RWPE1 (cell line): Measurements from ENCODE around the gene MEIS2.

Source experiments
- CTCF ChIA-PET: fragments of 350-600 bp; sonication (Branson Sonifier 250); formaldehyde crosslinking; extraction: SDS; loops from one replicate; lab custom pipeline; 2021; lab: Yijun Ruan, JAX
- POLR2A ChIA-PET: fragments of 400-600 bp; formaldehyde crosslinking; extraction: SDS; loops from one replicate; lab custom pipeline; 2020; ENCODE audit warnings: antibody characterized with exemption; ENCODE audit not compliant: low non-redundant PET; lab: Yijun Ruan, JAX
- DNase-seq: peaks from one replicate; pipeline ENCODE4 v3.0.0; 2012; ENCODE audit warnings: low spot score
- H3K27ac ChIP-seq: fragments of 450-650 bp; 2 replicates; pipeline ENCODE4 v1.5.1; 2017
- TF ChIP-seq, protein P1 (sequence below): fragments of 450-650 bp; conservative IDR thresholded peaks from 2 replicates; pipeline ENCODE4 v1.5.1; 2017; ENCODE audit warnings: low read depth, mild to moderate bottlenecking

MEIS2 gene

DNA sequence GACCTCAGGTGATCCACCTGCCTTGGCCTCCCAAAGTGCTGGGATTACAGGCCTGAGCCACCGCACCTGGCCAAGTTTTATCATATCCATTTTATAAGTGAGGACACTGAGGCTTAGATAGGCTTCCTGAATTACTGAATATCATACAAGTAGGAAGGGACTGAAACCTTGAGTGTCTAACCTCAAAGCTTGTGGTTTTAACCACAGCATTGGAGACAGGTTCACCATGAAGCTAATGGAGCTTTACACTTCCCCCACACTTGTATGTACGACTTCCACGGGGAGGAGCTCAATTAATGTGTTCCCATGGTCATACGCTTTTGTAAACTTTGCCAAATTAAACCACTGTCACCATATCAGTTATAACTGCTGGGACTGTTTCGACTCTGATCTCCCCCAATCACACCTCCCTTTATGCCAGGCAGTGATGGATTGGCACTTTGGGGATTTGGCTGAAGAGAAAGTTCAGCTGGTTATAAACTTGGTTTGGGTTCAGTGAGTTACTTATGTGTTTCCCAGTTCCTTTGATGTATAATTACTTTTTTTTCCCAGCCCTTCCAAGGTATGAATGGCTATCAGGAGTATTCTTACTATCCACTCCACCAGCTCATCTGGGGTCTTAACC is 38.4 kb upstream of the MEIS2 start:
- POLR2A ChIA-PET = interaction anchor here (0.7 kb wide), 1 partner anchor 702 kb away, joined by 3 read pairs; no protein-coding TSS in a partner anchor

DNA sequence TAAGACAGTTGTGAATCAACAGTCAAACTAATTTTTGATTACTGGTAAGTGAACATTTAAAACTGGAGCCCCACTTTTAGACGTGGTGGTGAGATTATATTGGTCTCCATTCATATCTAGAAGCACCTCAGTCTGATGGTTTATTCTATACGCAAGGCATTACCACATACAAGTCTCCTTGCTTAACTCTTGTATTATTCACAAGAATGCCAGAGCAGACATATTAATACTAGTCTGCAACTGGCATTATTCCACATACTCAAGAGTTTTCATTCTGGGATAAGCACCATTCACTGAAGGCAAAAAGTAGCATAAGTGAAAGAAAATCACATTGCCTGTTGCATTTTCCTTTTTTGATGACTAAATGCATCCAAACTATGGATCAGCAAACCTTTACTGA is 36.9 kb upstream of the MEIS2 start:
- ChIA-PET POLR2A (no interaction called here), CTCF (no interaction called here)
- TF ChIP-seq, protein P1, sequence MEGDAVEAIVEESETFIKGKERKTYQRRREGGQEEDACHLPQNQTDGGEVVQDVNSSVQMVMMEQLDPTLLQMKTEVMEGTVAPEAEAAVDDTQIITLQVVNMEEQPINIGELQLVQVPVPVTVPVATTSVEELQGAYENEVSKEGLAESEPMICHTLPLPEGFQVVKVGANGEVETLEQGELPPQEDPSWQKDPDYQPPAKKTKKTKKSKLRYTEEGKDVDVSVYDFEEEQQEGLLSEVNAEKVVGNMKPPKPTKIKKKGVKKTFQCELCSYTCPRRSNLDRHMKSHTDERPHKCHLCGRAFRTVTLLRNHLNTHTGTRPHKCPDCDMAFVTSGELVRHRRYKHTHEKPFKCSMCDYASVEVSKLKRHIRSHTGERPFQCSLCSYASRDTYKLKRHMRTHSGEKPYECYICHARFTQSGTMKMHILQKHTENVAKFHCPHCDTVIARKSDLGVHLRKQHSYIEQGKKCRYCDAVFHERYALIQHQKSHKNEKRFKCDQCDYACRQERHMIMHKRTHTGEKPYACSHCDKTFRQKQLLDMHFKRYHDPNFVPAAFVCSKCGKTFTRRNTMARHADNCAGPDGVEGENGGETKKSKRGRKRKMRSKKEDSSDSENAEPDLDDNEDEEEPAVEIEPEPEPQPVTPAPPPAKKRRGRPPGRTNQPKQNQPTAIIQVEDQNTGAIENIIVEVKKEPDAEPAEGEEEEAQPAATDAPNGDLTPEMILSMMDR = no peak
- H3K27ac ChIP-seq = no peak overlapping the region
- no peak for DNase-seq

More for the DNA sequence above, 38.4 kb upstream of the MEIS2 start:
- CTCF ChIA-PET = interaction anchor here (0.7 kb wide), 1 partner anchor 1200 kb away, joined by 3 read pairs; no protein-coding TSS in a partner anchor
- DNase-seq = no peak
- H3K27ac ChIP-seq = no peak overlapping the region
- TF ChIP-seq, protein P1 = no peak

DNA sequence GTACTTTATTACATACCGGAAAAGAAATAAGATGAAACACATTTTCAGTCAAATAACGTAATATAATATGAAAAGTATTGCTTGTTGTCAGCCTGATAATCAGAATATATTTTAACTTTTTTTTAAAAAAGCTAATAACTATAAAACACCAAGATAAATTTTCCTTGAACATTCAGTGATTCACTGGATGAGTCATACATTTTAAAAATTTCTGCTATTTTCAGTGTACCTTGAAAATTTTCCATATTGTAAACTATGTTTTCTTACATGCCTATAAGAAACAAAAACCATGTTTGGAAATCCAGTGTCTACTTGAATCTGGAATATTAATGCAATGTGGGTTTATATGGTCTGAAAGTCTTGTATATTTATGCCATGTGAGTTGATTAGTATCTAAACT is 36.3 kb upstream of the MEIS2 start:
- no peak for DNase-seq
- H3K27ac ChIP-seq = no peak overlapping the region
- POLR2A ChIA-PET = no interaction called here
- TF ChIP-seq, protein P1 = 0 out of 2 replicates have a peak, but pooled peaks have one; percentile 6
- CTCF ChIA-PET = interaction anchor here (0.6 to 1.3 kb wide), 2 partner anchors 253 to 635 kb away, joined by 3 read pairs; no protein-coding TSS in a partner anchor

DNA sequence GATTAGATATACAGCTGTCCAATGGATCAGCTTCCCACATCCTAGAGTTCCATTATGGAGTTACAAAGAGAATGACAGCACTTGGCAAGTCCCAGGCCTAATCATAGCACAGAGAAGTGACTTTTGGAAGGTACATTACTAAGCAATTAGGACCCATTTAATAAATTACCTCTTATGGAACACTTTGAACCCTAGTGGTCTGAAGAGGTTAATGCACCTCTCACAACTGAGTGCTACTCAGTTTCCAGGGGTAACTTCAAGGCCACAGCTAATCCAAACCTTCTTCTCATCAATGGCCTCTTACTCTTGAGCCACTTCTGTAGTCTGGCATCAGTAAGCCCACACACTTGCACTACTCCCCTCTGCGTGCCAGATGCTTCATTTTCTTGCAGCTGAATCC is 34.9 kb upstream of the MEIS2 start:
- TF ChIP-seq, protein P1 = no peak
- POLR2A ChIA-PET = interaction anchor here (0.6 kb wide), 1 partner anchor 394 kb away, joined by 7 read pairs; no protein-coding TSS in a partner anchor
- no peak overlapping the region for H3K27ac ChIP-seq
- DNase-seq = peak; percentile 17
- CTCF ChIA-PET = interaction anchor here (0.6 to 1.3 kb wide), 6 partner anchors 25 to 1410 kb away, joined by 3 to 4 read pairs (median 3); no protein-coding TSS in a partner anchor

DNA sequence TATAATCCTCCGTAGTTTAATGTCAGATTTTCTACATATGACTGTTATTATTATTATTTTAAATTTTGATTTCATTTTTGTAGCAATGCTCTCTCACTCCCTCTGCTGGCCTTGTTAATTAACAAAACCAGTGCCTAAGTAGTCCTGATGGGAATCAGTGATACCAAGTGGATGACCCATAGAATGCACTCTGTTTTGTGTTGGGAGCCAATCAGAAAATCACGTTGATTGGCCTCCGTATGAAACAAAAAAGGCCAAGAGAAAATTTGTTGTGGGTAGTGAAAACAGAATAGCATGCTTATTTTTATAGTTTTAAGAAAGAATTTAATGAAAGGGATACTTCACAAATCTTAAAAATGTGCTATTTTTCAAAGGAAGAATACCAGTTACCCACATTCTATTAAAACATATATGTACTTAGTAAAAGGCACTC is 34.4 kb upstream of the MEIS2 start:
- ChIA-PET CTCF (interaction anchor here (0.6 to 2.0 kb wide), 4 partner anchors 26 to 1410 kb away, joined by 3 to 13 read pairs (median 4); no protein-coding TSS in a partner anchor), POLR2A (interaction anchor here (0.6 kb wide), 1 partner anchor 394 kb away, joined by 7 read pairs; no protein-coding TSS in a partner anchor)
- H3K27ac ChIP-seq = no peak overlapping the region
- TF ChIP-seq, protein P1 = peak; percentile 77
- DNase-seq = peak; percentile 50

DNA sequence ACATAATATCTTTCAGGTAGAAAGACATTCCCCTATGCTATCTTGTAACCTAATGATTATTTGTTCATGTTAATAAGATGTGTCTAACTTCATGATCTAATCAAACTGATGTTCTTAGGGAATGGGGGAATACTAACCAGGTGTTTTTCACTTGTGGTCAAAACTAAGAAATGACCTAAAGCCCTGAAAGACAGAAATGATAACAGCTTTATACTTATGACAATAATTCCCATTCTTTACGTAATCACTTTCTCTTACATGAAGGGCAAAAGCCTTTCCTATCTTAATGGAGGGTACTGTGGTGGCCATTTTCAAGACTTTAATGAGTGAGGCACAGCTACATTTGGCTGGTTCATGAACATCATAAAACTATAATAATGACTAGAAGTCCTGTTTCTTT is 33.9 kb upstream of the MEIS2 start:
- TF ChIP-seq, protein P1 = no peak
- POLR2A ChIA-PET = no interaction called here
- DNase-seq = no peak
- no peak overlapping the region for H3K27ac ChIP-seq
- CTCF ChIA-PET = interaction anchor here (0.6 to 2.0 kb wide), 8 partner anchors 10 to 1360 kb away, joined by 3 to 13 read pairs (median 4); no protein-coding TSS in a partner anchor
